CD8-positive, alpha-beta memory T cell (primary cell): ENCODE results near the gene CTH. TPM values are rescaled to one million over a fixed set of nuclear protein-coding genes. Genes with fewer than 3 reads are reported as not detected.

Experiments used
- CTCF ChIA-PET: fragments of 350-600 bp; sonication (Branson Sonifier 250); formaldehyde crosslinking; loops from one replicate; lab custom pipeline; 2021; ENCODE audit warnings: antibody characterized with exemption; lab: Charles Lee
- POLR2A ChIA-PET: fragments of 350-600 bp; sonication (Branson Sonifier 250); formaldehyde crosslinking; loops from one replicate; lab custom pipeline; 2021; ENCODE audit warnings: antibody characterized with exemption; lab: Charles Lee
- DNase-seq, 5 donors: peaks; one replicate each; pipeline versions ENCODE4 v3.0.0 to v3.0.0-alpha.2; 2020 to 2022; ENCODE audit warnings: mixed read lengths in 1 of 5
- H3K27ac ChIP-seq: one replicate; pipeline ENCODE4 v1.7.0; 2013; ENCODE audit warnings: low read depth, mild to moderate bottlenecking, low read length, moderate library complexity
- H3K27me3 ChIP-seq: 2 replicates; pipeline ENCODE4 v1.7.0; 2013; ENCODE audit warnings: low read length, mild to moderate bottlenecking; ENCODE audit not compliant: insufficient read depth, poor library complexity, severe bottlenecking
- H3K36me3 ChIP-seq: 2 replicates; pipeline ENCODE4 v1.7.0; 2013; ENCODE audit warnings: mild to moderate bottlenecking, low read length, moderate library complexity; ENCODE audit not compliant: insufficient read depth
- H3K4me1 ChIP-seq: 2 replicates; pipeline ENCODE4 v1.7.0; 2013; ENCODE audit warnings: mild to moderate bottlenecking, low read length, moderate library complexity; ENCODE audit not compliant: insufficient read depth
- H3K4me3 ChIP-seq: 2 replicates; pipeline ENCODE4 v1.7.0; 2013; ENCODE audit warnings: mild to moderate bottlenecking, low read length
- H3K9me3 ChIP-seq: 2 replicates; pipeline ENCODE4 v1.7.0; 2013; ENCODE audit warnings: mild to moderate bottlenecking, low read length
- H3K27ac Mint-ChIP-seq, 8 donors: one replicate each; pipeline ENCODE4 v1.8.0; 2020 to 2021; ENCODE audit warnings: mixed read lengths in 8 of 8, mild to moderate bottlenecking in 6 of 8, inconsistent platforms in 3 of 8, moderate library complexity in 3 of 8
- H3K27me3 Mint-ChIP-seq, 2 donors: one replicate each; pipeline ENCODE4 v1.8.0; 2020 to 2021; ENCODE audit warnings: mixed read lengths in 2 of 2, mild to moderate bottlenecking in 1 of 2, moderate library complexity in 1 of 2
- H3K36me3 Mint-ChIP-seq, 3 donors: one replicate each; pipeline ENCODE4 v1.8.0; 2020 to 2021; ENCODE audit warnings: mixed read lengths in 3 of 3, inconsistent platforms in 1 of 3, mild to moderate bottlenecking in 1 of 3
- H3K4me1 Mint-ChIP-seq, 3 donors: one replicate each; pipeline ENCODE4 v1.8.0; 2020 to 2021; ENCODE audit warnings: mixed read lengths in 3 of 3, inconsistent platforms in 1 of 3, mild to moderate bottlenecking in 1 of 3
- H3K4me3 Mint-ChIP-seq, 7 donors: one replicate each; pipeline ENCODE4 v1.8.0; 2020 to 2021; ENCODE audit warnings: mixed read lengths in 7 of 7, mild to moderate bottlenecking in 6 of 7, moderate library complexity in 4 of 7, inconsistent platforms in 2 of 7
- H3K9me3 Mint-ChIP-seq, 5 donors: one replicate each; pipeline ENCODE4 v1.8.0; 2020 to 2022; ENCODE audit warnings: mixed read lengths in 5 of 5, mild to moderate bottlenecking in 3 of 5, moderate library complexity in 2 of 5, inconsistent platforms in 1 of 5
- polyA plus RNA-seq: library from polyadenylated mRNA; unstranded; fragments of 300-500 nt; fragmentation: Illumina TruSeq; gene quantifications from one replicate; pipeline ENCODE4 v1.2.3, GENCODE V29; 2021
- total RNA-seq, 2 experiments: library from RNA; stranded (reverse); gene quantifications; one replicate each; pipeline ENCODE4 v1.2.3, GENCODE V29; 2021

Gene CTH
- total and polyA plus RNA-seq, 3 experiments from 2014 or later = 2.5 to 9.5 (median 9.0) TPM

- Mint-ChIP-seq H3K27ac (no peak overlapping the region), H3K4me3 (no peak overlapping the region), H3K36me3 (no peaks in the 10 kb centered on the region), H3K27me3 (peaks cover 16 to 20% of the 10 kb centered on the region in 2 donors), H3K4me1 (no peaks in the 10 kb centered on the region), H3K9me3 (peaks cover 0 to 2% (median 0%) of the 10 kb centered on the region in 5 donors)
- Histone ChIP-seq H3K27ac (no peak overlapping the region), H3K36me3 (no peaks in the 10 kb centered on the region), H3K4me1 (no peaks in the 10 kb centered on the region), H3K9me3 (no peaks in the 10 kb centered on the region), H3K27me3 (no peaks in the 10 kb centered on the region), H3K4me3 (no peak overlapping the region)
- ChIA-PET CTCF (no interaction called here), POLR2A (no interaction called here)
- no peak for DNase-seq
These were observed 14.5 kb upstream of the CTH start for GRCh38 chr1:70396607-70397006.

GRCh38 chr1:70397013-70397412, 14.1 kb upstream of the CTH start:
- H3K27me3 Mint-ChIP-seq = peaks cover 16 to 20% of the 10 kb centered on the region in 2 donors
- H3K4me1 Mint-ChIP-seq = no peaks in the 10 kb centered on the region
- ChIA-PET POLR2A (no interaction called here), CTCF (interaction anchor here (1.8 kb wide), 1 partner anchor 8 kb away, joined by 3 read pairs; no protein-coding TSS in a partner anchor)
- no peaks in the 10 kb centered on the region for H3K36me3 Mint-ChIP-seq
- Histone ChIP-seq H3K9me3 (no peaks in the 10 kb centered on the region), H3K4me3 (no peak overlapping the region), H3K4me1 (no peaks in the 10 kb centered on the region), H3K27ac (no peak overlapping the region), H3K36me3 (no peaks in the 10 kb centered on the region), H3K27me3 (no peaks in the 10 kb centered on the region)
- H3K4me3 Mint-ChIP-seq = no peak overlapping the region
- no peak overlapping the region for H3K27ac Mint-ChIP-seq
- DNase-seq = no peak
- H3K9me3 Mint-ChIP-seq = peaks cover 0 to 2% (median 0%) of the 10 kb centered on the region in 5 donors

DNA sequence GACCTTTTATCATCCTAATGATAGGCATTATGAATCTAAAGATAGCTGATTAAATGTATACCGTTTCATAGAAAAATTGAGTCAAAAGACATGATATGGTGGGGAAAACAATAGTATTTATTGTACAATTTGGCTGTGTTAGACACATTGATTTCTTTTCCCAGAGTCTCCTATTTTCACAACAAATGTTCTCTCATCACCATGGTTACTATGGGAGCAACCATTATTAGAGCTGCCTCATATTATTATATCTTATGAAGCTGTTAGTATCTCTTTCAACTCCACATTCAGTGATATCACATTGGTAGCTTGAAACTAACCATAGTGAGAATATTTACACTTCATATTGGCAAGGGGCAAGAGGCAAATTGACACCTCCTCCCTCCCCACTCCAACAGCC, 10.7 kb upstream of the CTH start:
- Histone ChIP-seq H3K36me3 (no peaks in the 10 kb centered on the region), H3K4me3 (no peak overlapping the region), H3K9me3 (no peaks in the 10 kb centered on the region), H3K27ac (no peak overlapping the region), H3K4me1 (no peaks in the 10 kb centered on the region), H3K27me3 (no peaks in the 10 kb centered on the region)
- no peak for DNase-seq
- Mint-ChIP-seq H3K27me3 (peaks cover 25% of the 10 kb centered on the region in 2 donors), H3K4me3 (no peak overlapping the region), H3K9me3 (peaks cover 0 to 2% (median 0%) of the 10 kb centered on the region in 5 donors), H3K36me3 (no peaks in the 10 kb centered on the region), H3K4me1 (no peaks in the 10 kb centered on the region), H3K27ac (no peak overlapping the region)
- POLR2A ChIA-PET = interaction anchor here (1.0 kb wide), 1 partner anchor 12 kb away, joined by 4 read pairs; no protein-coding TSS in a partner anchor
- CTCF ChIA-PET = no interaction called here

DNA sequence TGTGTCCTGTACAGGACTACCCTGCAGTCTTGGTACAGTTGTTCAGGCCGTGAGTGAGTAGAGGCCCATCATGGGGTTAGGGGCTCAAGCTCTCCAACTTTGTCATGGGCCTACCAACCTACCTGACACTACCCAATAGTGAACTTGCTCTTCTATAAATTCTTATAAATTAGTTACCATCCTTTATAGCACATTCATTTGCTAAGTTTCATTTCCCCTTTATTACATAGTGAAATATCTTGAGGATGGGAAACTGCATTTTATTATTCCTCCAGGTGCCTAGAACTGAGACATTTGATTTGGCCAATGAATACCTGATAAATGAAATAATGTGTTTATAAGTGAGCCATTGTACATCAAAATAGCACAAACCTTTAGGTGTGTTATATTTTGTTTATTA, 9.1 kb upstream of the CTH start:
- Mint-ChIP-seq H3K4me1 (no peaks in the 10 kb centered on the region), H3K27me3 (peaks cover 24 to 37% of the 10 kb centered on the region in 2 donors), H3K27ac (no peak overlapping the region), H3K36me3 (no peaks in the 10 kb centered on the region), H3K4me3 (no peak overlapping the region), H3K9me3 (peaks cover 0 to 2% (median 0%) of the 10 kb centered on the region in 5 donors)
- Histone ChIP-seq H3K9me3 (no peaks in the 10 kb centered on the region), H3K36me3 (no peaks in the 10 kb centered on the region), H3K27ac (no peak overlapping the region), H3K27me3 (no peaks in the 10 kb centered on the region), H3K4me3 (no peak overlapping the region), H3K4me1 (no peaks in the 10 kb centered on the region)
- ChIA-PET CTCF (interaction anchor here (0.9 kb wide), 1 partner anchor 9 kb away, joined by 3 read pairs; the partner anchor contains the start of gene CTH), POLR2A (no interaction called here)
- DNase-seq = no peak

GRCh38 chr1:70403759-70404158, 7.3 kb upstream of the CTH start:
- DNase-seq = no peak
- ChIA-PET CTCF (no interaction called here), POLR2A (no interaction called here)
- Mint-ChIP-seq H3K36me3 (no peaks in the 10 kb centered on the region), H3K4me1 (no peaks in the 10 kb centered on the region), H3K27ac (no peak overlapping the region), H3K4me3 (no peak overlapping the region), H3K9me3 (no peaks in the 10 kb centered on the region), H3K27me3 (peaks cover 27 to 37% of the 10 kb centered on the region in 2 donors)
- Histone ChIP-seq H3K27ac (no peak overlapping the region), H3K27me3 (no peaks in the 10 kb centered on the region), H3K9me3 (no peaks in the 10 kb centered on the region), H3K4me3 (no peak overlapping the region), H3K36me3 (no peaks in the 10 kb centered on the region), H3K4me1 (no peaks in the 10 kb centered on the region)

DNA sequence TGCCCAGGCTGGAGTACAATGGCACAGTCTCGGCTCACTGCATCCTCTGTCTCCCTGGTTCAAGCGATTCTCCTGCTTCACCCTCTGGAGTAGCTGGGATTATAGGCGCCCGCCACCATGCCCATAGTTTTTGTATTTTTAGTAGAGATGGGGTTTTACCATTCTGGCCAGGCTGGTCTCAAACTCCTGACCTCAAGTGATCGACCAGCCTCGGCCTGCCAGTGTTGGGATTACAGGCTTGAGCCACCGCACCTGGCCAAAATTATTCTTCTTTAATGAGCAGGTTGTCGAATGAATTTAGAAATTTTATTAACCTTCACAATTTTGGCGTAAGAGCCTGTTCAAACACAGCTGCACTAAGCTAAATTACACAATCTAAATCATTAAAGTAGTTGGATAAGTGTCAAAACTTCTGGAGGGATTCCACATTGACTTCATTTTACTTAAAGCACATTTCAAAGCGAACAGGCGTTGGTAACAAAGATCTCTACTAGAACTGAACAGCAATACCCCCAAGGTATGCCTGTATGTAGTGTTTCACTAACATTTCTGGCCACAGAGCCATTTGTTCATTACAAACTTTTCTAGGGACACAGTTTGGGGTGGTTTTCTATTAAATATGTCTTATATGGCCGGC, 5.2 kb upstream of the CTH start:
- Mint-ChIP-seq H3K36me3 (peaks cover 0 to 2% (median 0%) of the 10 kb centered on the region in 3 donors), H3K27ac (no peak overlapping the region), H3K9me3 (no peaks in the 10 kb centered on the region), H3K4me1 (peaks cover 7 to 9% (median 8%) of the 10 kb centered on the region in 3 donors), H3K27me3 (peaks cover 13 to 25% of the 10 kb centered on the region in 2 donors), H3K4me3 (no peak overlapping the region)
- Histone ChIP-seq H3K4me1 (peaks cover 6% of the 10 kb centered on the region), H3K4me3 (no peak overlapping the region), H3K27me3 (no peaks in the 10 kb centered on the region), H3K36me3 (no peaks in the 10 kb centered on the region), H3K9me3 (no peaks in the 10 kb centered on the region), H3K27ac (no peak overlapping the region)
- no peak for DNase-seq
- POLR2A ChIA-PET = interaction anchor here (1.0 kb wide), 1 partner anchor 51 kb away, joined by 3 read pairs; the partner anchor contains the start of gene ANKRD13C
- CTCF ChIA-PET = no interaction called here

DNA sequence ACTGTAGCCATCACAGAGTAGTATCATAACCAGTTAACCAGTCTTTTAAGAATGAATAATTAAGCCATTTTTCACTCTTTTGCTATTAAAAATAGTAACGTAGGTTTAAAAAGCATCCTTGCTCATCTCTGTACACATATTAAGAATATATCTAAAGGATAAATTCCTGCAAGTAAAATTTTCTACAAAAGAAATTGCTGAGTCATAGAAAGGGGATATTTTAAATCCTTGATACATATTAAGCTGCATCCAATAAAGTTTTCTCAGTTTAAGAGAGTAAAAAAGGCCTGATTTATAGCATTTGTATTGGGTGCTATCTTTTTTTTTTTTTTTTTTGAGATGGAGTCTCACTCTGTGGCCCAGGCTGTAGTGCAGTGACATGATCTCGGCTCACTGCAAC, 1.9 kb upstream of the CTH start:
- CTCF ChIA-PET = interaction anchor here (4.1 kb wide), 1 partner anchor 55 kb away, joined by 21 read pairs; the partner anchor contains the start of gene ANKRD13C
- Mint-ChIP-seq H3K36me3 (peaks cover 0 to 7% (median 0%) of the 10 kb centered on the region in 3 donors), H3K27ac (no peak overlapping the region), H3K9me3 (no peaks in the 10 kb centered on the region), H3K27me3 (peaks cover 13 to 21% of the 10 kb centered on the region in 2 donors), H3K4me3 (peak overlapping the region in 1 of 7 donors; percentile 51), H3K4me1 (peaks cover 23 to 28% (median 26%) of the 10 kb centered on the region in 3 donors)
- no peaks in the 10 kb centered on the region for H3K9me3 ChIP-seq
- H3K27me3 ChIP-seq = no peaks in the 10 kb centered on the region
- H3K27ac ChIP-seq = no peak overlapping the region
- H3K4me1 ChIP-seq = peaks cover 18% of the 10 kb centered on the region
- no peaks in the 10 kb centered on the region for H3K36me3 ChIP-seq
- POLR2A ChIA-PET = no interaction called here
- DNase-seq = no peak
- no peak overlapping the region for H3K4me3 ChIP-seq

DNA sequence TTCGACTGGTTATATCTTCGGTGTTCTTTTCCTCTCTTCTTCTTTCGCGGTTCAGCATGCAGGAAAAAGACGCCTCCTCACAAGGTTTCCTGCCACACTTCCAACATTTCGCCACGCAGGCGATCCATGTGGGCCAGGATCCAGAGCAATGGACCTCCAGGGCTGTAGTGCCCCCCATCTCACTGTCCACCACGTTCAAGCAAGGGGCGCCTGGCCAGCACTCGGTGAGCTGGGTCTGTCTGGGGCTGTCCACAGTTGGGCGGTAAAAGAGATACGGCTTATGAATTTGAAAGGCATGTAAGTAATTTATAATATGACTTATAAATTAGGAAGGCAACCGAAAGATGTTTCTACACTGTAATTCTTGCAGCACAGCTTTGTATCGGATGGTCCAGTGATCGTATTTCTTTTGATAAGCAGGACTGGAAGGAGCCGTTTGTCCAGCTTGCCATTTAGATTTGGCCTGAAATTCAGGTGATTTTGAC, 334 bp downstream of the CTH start:
- H3K4me3 ChIP-seq = peak overlapping the region; percentile 94
- H3K36me3 ChIP-seq = no peaks in the 10 kb centered on the region
- H3K9me3 ChIP-seq = no peaks in the 10 kb centered on the region
- H3K27ac ChIP-seq = peak overlapping the region; percentile 92
- CTCF ChIA-PET = interaction anchor here (0.8 to 4.1 kb wide), 3 partner anchors 9 to 190 kb away, joined by 3 to 21 read pairs (median 3); partner anchors contain the start of genes ANKRD13C and SRSF11
- POLR2A ChIA-PET = interaction anchor here (1.3 to 3.4 kb wide), 4 partner anchors 46 to 670 kb away, joined by 4 to 67 read pairs (median 10); partner anchors contain the start of genes ANKRD13C, SRSF11 and ZRANB2
- H3K4me1 ChIP-seq = peaks cover 18% of the 10 kb centered on the region
- Mint-ChIP-seq H3K27me3 (peaks cover 4 to 6% of the 10 kb centered on the region in 2 donors), H3K9me3 (no peaks in the 10 kb centered on the region), H3K4me3 (peak overlapping the region; percentile 94 to 99 (median 97)), H3K36me3 (peaks cover 0 to 7% (median 0%) of the 10 kb centered on the region in 3 donors), H3K27ac (peak overlapping the region; percentile 96 to 98 (median 98)), H3K4me1 (peaks cover 23 to 28% (median 26%) of the 10 kb centered on the region in 3 donors)
- no peak for DNase-seq
- H3K27me3 ChIP-seq = no peaks in the 10 kb centered on the region
